ENCODE results near the gene RDH5. TPM values are rescaled to one million over a fixed set of nuclear protein-coding genes. Genes with fewer than 3 reads are reported as not detected.

Gene RDH5
- polyA plus RNA-seq, 1 donor from 2014 or later = 3.4 TPM

DNA sequence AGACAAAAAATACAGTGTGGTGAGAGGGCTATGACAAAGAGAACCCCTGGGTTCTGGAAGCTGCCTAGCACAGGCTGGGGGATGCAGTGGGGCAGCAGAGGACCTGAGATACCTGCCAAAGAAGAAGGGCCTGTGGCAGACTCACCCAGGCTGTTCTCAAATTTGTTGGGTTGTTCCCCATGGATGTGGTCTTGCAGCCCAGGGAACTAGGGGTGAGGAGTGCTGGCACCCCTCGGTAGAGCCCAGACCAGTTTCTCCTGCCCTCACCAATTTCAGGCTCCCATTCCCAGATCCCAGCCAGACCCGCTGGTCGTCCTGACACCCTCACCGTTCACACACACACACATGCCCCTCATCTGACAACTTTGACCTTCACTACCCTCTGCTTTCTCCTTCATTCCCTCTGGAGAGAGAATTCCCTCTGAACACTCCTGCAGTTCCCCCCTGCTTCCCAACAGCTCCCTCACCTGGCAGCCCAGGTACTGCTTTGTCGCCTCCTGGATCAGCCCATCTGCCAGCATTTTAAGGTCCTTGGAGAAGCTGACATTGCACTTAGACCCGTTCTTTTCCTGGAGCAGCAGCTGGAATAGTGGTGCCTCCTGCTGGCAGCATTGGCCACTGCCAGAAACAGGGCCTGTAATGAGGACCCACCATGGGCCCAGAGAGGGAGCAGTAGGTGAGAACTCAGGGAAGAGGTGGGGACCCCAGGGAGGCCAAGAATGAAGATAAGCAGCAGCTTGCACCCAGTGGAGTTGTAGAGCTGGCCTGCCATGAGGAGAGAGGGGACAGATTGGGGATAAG lies 16.8 kb downstream of the RDH5 start:
- Histone ChIP-seq H3K36me3 (ENCODE audit: insufficient read depth, low read length) (no peaks in the 10 kb centered on the region), H3K79me2 (replicated peaks; ENCODE audit: insufficient read depth, low read length) (peaks cover 9% of the 10 kb centered on the region), H3K27ac (ENCODE audit: low read length) (peak overlapping the region; percentile 97), H3K4me2 (ENCODE audit: low read length) (peak overlapping the region; percentile 96), H3K27me3 (ENCODE audit: insufficient read depth, low read depth, low read length) (no peaks in the 10 kb centered on the region), H3K4me3 (ENCODE audit: low read length) (peak overlapping the region; percentile 69), H3K9ac (ENCODE audit: low read length) (peak overlapping the region; percentile 87), H4K20me1 (ENCODE audit: insufficient read depth) (no peaks in the 10 kb centered on the region), H3F3A (ENCODE audit: insufficient read depth, low read length, poor library complexity, severe bottlenecking) (peaks cover 9% of the 10 kb centered on the region), H3K9me3 (ENCODE audit: low read length) (no peaks in the 10 kb centered on the region), H2AFZ (ENCODE audit: low read depth, low read length) (no peak overlapping the region), H3K9me2 (ENCODE audit: insufficient read depth, low read length) (no peaks in the 10 kb centered on the region)
- TF ChIP-seq POLR2AphosphoS5 (IDR thresholded peaks at IDR 0.05) = no peak
- no peak for TF ChIP-seq MXI1 (conservative IDR thresholded peaks at IDR 0.05; ENCODE audit: poor library complexity, severe bottlenecking)
- TF ChIP-seq EZH2 (IDR thresholded peaks at IDR 0.05; ENCODE audit: borderline replicate concordance, insufficient read depth, low read length, poor library complexity, severe bottlenecking) = no peak
- no peak for TF ChIP-seq EP300 (conservative IDR thresholded peaks at IDR 0.05; ENCODE audit: poor library complexity, severe bottlenecking)
- peak; percentile 59 for TF ChIP-seq RAD21 (conservative IDR thresholded peaks at IDR 0.05)
- TF ChIP-seq, protein P1, sequence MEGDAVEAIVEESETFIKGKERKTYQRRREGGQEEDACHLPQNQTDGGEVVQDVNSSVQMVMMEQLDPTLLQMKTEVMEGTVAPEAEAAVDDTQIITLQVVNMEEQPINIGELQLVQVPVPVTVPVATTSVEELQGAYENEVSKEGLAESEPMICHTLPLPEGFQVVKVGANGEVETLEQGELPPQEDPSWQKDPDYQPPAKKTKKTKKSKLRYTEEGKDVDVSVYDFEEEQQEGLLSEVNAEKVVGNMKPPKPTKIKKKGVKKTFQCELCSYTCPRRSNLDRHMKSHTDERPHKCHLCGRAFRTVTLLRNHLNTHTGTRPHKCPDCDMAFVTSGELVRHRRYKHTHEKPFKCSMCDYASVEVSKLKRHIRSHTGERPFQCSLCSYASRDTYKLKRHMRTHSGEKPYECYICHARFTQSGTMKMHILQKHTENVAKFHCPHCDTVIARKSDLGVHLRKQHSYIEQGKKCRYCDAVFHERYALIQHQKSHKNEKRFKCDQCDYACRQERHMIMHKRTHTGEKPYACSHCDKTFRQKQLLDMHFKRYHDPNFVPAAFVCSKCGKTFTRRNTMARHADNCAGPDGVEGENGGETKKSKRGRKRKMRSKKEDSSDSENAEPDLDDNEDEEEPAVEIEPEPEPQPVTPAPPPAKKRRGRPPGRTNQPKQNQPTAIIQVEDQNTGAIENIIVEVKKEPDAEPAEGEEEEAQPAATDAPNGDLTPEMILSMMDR (IDR thresholded peaks at IDR 0.05; ENCODE audit: poor library complexity, severe bottlenecking) = peak; percentile 75
- TF ChIP-seq SMC3 (conservative IDR thresholded peaks at IDR 0.05; ENCODE audit: poor library complexity) = peak; percentile 65

DNA sequence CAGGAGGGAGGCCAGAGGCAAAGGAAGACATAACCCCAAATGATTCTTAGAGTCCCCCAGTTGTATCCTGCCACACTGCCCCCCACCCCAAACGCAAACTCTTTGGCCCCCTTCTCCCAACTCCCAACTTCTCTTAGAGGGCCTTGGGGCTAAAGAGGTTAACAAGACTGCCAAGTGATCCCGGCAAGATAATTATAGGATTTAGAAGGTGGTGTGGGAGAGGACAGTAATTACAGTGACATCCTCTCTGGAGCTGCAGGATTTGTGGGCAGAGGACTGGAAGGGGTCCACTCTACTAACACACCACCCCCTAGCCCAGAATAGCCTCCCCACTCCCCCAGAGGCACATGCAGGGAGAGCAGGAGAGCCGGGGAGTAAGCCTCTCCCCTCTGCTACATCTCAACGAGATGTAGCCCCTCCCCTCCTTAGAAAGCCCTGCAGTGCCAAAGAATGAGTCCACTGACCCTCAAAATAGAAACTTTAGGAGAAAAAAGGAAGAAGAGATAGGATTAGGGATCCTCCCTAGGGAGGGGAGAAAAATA lies 17.5 kb downstream of the RDH5 start:
- TF ChIP-seq, protein P2, sequence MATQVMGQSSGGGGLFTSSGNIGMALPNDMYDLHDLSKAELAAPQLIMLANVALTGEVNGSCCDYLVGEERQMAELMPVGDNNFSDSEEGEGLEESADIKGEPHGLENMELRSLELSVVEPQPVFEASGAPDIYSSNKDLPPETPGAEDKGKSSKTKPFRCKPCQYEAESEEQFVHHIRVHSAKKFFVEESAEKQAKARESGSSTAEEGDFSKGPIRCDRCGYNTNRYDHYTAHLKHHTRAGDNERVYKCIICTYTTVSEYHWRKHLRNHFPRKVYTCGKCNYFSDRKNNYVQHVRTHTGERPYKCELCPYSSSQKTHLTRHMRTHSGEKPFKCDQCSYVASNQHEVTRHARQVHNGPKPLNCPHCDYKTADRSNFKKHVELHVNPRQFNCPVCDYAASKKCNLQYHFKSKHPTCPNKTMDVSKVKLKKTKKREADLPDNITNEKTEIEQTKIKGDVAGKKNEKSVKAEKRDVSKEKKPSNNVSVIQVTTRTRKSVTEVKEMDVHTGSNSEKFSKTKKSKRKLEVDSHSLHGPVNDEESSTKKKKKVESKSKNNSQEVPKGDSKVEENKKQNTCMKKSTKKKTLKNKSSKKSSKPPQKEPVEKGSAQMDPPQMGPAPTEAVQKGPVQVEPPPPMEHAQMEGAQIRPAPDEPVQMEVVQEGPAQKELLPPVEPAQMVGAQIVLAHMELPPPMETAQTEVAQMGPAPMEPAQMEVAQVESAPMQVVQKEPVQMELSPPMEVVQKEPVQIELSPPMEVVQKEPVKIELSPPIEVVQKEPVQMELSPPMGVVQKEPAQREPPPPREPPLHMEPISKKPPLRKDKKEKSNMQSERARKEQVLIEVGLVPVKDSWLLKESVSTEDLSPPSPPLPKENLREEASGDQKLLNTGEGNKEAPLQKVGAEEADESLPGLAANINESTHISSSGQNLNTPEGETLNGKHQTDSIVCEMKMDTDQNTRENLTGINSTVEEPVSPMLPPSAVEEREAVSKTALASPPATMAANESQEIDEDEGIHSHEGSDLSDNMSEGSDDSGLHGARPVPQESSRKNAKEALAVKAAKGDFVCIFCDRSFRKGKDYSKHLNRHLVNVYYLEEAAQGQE (IDR thresholded peaks at IDR 0.05; ENCODE audit: borderline replicate concordance) = no peak
- TF ChIP-seq RAD21 (conservative IDR thresholded peaks at IDR 0.05) (no peak), SMC3 (conservative IDR thresholded peaks at IDR 0.05; ENCODE audit: poor library complexity) (no peak), MXI1 (conservative IDR thresholded peaks at IDR 0.05; ENCODE audit: poor library complexity, severe bottlenecking) (no peak)
- no peaks in the 10 kb centered on the region for H3K9me2 ChIP-seq (ENCODE audit: insufficient read depth, low read length)
- peak overlapping the region; percentile 97 for H3K27ac ChIP-seq (ENCODE audit: low read length)
- H3K79me2 ChIP-seq (replicated peaks; ENCODE audit: insufficient read depth, low read length) = peaks cover 7% of the 10 kb centered on the region
- no peaks in the 10 kb centered on the region for H3K36me3 ChIP-seq (ENCODE audit: insufficient read depth, low read length)
- no peaks in the 10 kb centered on the region for H3K9me3 ChIP-seq (ENCODE audit: low read length)
- H3K4me2 ChIP-seq (ENCODE audit: low read length) = peak overlapping the region; percentile 96
- peak overlapping the region; percentile 69 for H3K4me3 ChIP-seq (ENCODE audit: low read length)
- no peaks in the 10 kb centered on the region for H3K27me3 ChIP-seq (ENCODE audit: insufficient read depth, low read depth, low read length)
- no peaks in the 10 kb centered on the region for H4K20me1 ChIP-seq (ENCODE audit: insufficient read depth)
- peak overlapping the region; percentile 87 for H3K9ac ChIP-seq (ENCODE audit: low read length)
- H3F3A ChIP-seq (ENCODE audit: insufficient read depth, low read length, poor library complexity, severe bottlenecking) = peaks cover 9% of the 10 kb centered on the region
- peak overlapping the region; percentile 77 for H2AFZ ChIP-seq (ENCODE audit: low read depth, low read length)

Measured in neural cell (in vitro differentiated cells).